NK-92 (cell line): ENCODE measurements around the gene NDUFS7.

ENCODE experiments used
- DNase-seq: peaks from one replicate; lab custom pipeline; 2025; ENCODE audit not compliant: unreplicated experiment; lab: John Stamatoyannopoulos, UW

NDUFS7 gene

GRCh38 chr19:1383312-1384084, at the start of gene NDUFS7:
NDUFS7 (plus strand) TSS chr19:1383907; CDS start chr19:1383927, 20 bp downstream.
- peak; percentile 44 for DNase-seq

GRCh38 chr19:1336079-1336684, 47.5 kb upstream of the NDUFS7 start:
- DNase-seq, result no peak

GRCh38 chr19:1340681-1341469, 42.8 kb upstream of the NDUFS7 start:
- no peak for DNase-seq

GRCh38 chr19:1343041-1343440, 40.7 kb upstream of the NDUFS7 start:
- DNase-seq, result no peak

- DNase-seq, result no peak
Measured at GRCh38 chr19:1349211-1349610, 34.5 kb upstream of the NDUFS7 start.

GRCh38 chr19:1350867-1351266, 32.8 kb upstream of the NDUFS7 start:
- no peak for DNase-seq

- DNase-seq, result no peak
Measured at GRCh38 chr19:1351381-1351851, 32.3 kb upstream of the NDUFS7 start.

- no peak for DNase-seq
Measured at GRCh38 chr19:1353144-1353543, 30.6 kb upstream of the NDUFS7 start.

- DNase-seq, result no peak
Measured at GRCh38 chr19:1354970-1355567, 28.6 kb upstream of the NDUFS7 start.

GRCh38 chr19:1355568-1356507, 27.9 kb upstream of the NDUFS7 start:
- no peak for DNase-seq

- DNase-seq, result no peak
Measured at GRCh38 chr19:1356508-1356865, 27.2 kb upstream of the NDUFS7 start.

- DNase-seq, result no peak
Measured at GRCh38 chr19:1357531-1358109, 26.1 kb upstream of the NDUFS7 start.

- no peak for DNase-seq
Measured at GRCh38 chr19:1360126-1360817, 23.4 kb upstream of the NDUFS7 start.

- no peak for DNase-seq
Measured at GRCh38 chr19:1360818-1361461, 22.8 kb upstream of the NDUFS7 start.

- DNase-seq, result no peak
Measured at GRCh38 chr19:1361601-1362386, 21.9 kb upstream of the NDUFS7 start.

- no peak for DNase-seq
Measured at GRCh38 chr19:1362387-1363257, 21.1 kb upstream of the NDUFS7 start.

- DNase-seq, result no peak
Measured at GRCh38 chr19:1363599-1363998, 20.1 kb upstream of the NDUFS7 start.
